B cell (primary cell): Measurements from ENCODE around the gene CADM2. TPM values are rescaled to one million over a fixed set of nuclear protein-coding genes. Genes with fewer than 3 reads are reported as not detected.

Source experiments
- ATAC-seq: fragments of 200-7000 bp; cut with Tn5 transposase; one replicate; pipeline ENCODE4 v1.10.0; 2021; ENCODE audit warnings: low read depth, mild to moderate bottlenecking, moderate number of reproducible peaks, moderate library complexity
- CTCF ChIA-PET: fragments of 350-600 bp; sonication (Branson Sonifier 250); formaldehyde crosslinking; loops from one replicate; lab custom pipeline; 2021; ENCODE audit warnings: antibody characterized with exemption, inconsistent platforms; lab: Charles Lee
- POLR2A ChIA-PET: fragments of 350-600 bp; sonication (Branson Sonifier 250); formaldehyde crosslinking; loops from one replicate; lab custom pipeline; 2021; ENCODE audit warnings: antibody characterized with exemption; lab: Charles Lee
- DNase-seq: peaks from one replicate; pipeline ENCODE4 v3.0.0; 2013
- H2AFZ ChIP-seq: 2 replicates; pipeline ENCODE4 v1.6.1; 2012; ENCODE audit warnings: mild to moderate bottlenecking, low read depth, low read length; ENCODE audit not compliant: insufficient read depth, poor library complexity, severe bottlenecking
- H3K27ac ChIP-seq, 2 donors: 1 replicate in 1 of 2; 2 replicates in 1 of 2; pipeline ENCODE4 v1.5.1; 2012 to 2013; ENCODE audit warnings: low read length in 2 of 2, mild to moderate bottlenecking in 2 of 2, moderate library complexity in 1 of 2
- H3K27me3 ChIP-seq, 4 experiments: fragments of 200-600 bp in 1 of 4; sonication (generic) in 1 of 4; replicated peaks in 1 of 4; 1 replicate in 2 of 4; 2 replicates in 2 of 4; pipeline versions ENCODE4 v1.6.1 to v1.7.0; 2013 to 2016; ENCODE audit warnings: low read length in 3 of 4, mild to moderate bottlenecking in 2 of 4, mixed read lengths in 1 of 4, moderate library complexity in 1 of 4; ENCODE audit not compliant: insufficient read depth in 4 of 4, control insufficient read depth in 3 of 4; ENCODE audit errors: control extremely low read depth in 1 of 4
- H3K36me3 ChIP-seq, 2 experiments: replicated peaks in 1 of 2; 1 replicate in 1 of 2; 2 replicates in 1 of 2; pipeline versions ENCODE4 v1.6.1 to v1.7.1; 2013; ENCODE audit warnings: low read length in 1 of 2; ENCODE audit not compliant: insufficient read depth in 2 of 2, control insufficient read depth in 1 of 2; ENCODE audit errors: control extremely low read depth in 1 of 2, extremely low read depth in 1 of 2
- H3K4me1 ChIP-seq, 2 donors: fragments of 200-600 bp in 1 of 2; sonication (generic) in 1 of 2; 1 replicate in 1 of 2; 2 replicates in 1 of 2; pipeline versions ENCODE4 v1.5.1 to v1.6.1; 2013 to 2017; ENCODE audit warnings: low read length in 2 of 2; ENCODE audit not compliant: control insufficient read depth in 2 of 2, insufficient read depth in 2 of 2
- H3K4me2 ChIP-seq: replicated peaks from 2 replicates; pipeline ENCODE3; 2012; ENCODE audit warnings: mild to moderate bottlenecking, low read depth, low read length; ENCODE audit not compliant: poor library complexity, severe bottlenecking
- H3K4me3 ChIP-seq, 5 experiments: fragments of 200-600 bp in 1 of 5; sonication (generic) in 1 of 5; 1 replicate in 3 of 5; 2 replicates in 2 of 5; pipeline versions ENCODE4 v1.5.1 to v1.7.0; 2011 to 2016; ENCODE audit warnings: low read length in 4 of 5, mild to moderate bottlenecking in 4 of 5, low read depth in 2 of 5, control low read depth in 1 of 5, moderate library complexity in 1 of 5; ENCODE audit not compliant: insufficient read depth in 1 of 5; ENCODE audit errors: control extremely low read depth in 1 of 5, extremely low read depth in 1 of 5
- H3K79me2 ChIP-seq: fragments of 200-600 bp; sonication (generic); one replicate; pipeline ENCODE4 v1.6.0; 2016; ENCODE audit warnings: low read length; ENCODE audit not compliant: control insufficient read depth, insufficient read depth
- H3K9ac ChIP-seq: fragments of 200-600 bp; sonication (generic); 2 replicates; pipeline ENCODE4 v1.6.1; 2017; ENCODE audit warnings: mild to moderate bottlenecking, low read length, moderate library complexity
- H3K9me3 ChIP-seq, 3 donors: one replicate each; pipeline versions ENCODE4 v1.6.1 to v1.7.1; 2013; ENCODE audit warnings: low read length in 2 of 3; ENCODE audit not compliant: control insufficient read depth in 2 of 3, insufficient read depth in 1 of 3; ENCODE audit errors: control extremely low read depth in 1 of 3
- H4K20me1 ChIP-seq: 2 replicates; pipeline ENCODE4 v1.6.0; 2012; ENCODE audit warnings: mild to moderate bottlenecking, low read length; ENCODE audit not compliant: insufficient read depth, control insufficient read depth, poor library complexity, severe bottlenecking
- H3K27ac Mint-ChIP-seq: one replicate; pipeline ENCODE4 v1.8.0; 2021; ENCODE audit warnings: mixed read lengths
- H3K27me3 Mint-ChIP-seq: one replicate; pipeline ENCODE4 v1.8.0; 2021; ENCODE audit warnings: mixed read lengths
- H3K4me1 Mint-ChIP-seq: one replicate; pipeline ENCODE4 v1.8.0; 2021; ENCODE audit warnings: mixed read lengths
- H3K4me3 Mint-ChIP-seq: one replicate; pipeline ENCODE4 v1.8.0; 2021; ENCODE audit warnings: mixed read lengths
- H3K9me3 Mint-ChIP-seq: one replicate; pipeline ENCODE4 v1.8.0; 2022; ENCODE audit warnings: mixed read lengths; ENCODE audit not compliant: insufficient read depth
- CTCF ChIP-seq: fragments of 200-600 bp; IDR thresholded peaks from one replicate; pipeline ENCODE4 v1.8.0; 2022; ENCODE audit warnings: antibody characterized with exemption, mild to moderate bottlenecking
- EZH2 ChIP-seq: IDR thresholded peaks from 2 replicates; pipeline ENCODE4 v1.6.1; 2012; ENCODE audit warnings: borderline replicate concordance, low read depth, mild to moderate bottlenecking, moderate library complexity, low read length; ENCODE audit not compliant: insufficient read depth, poor library complexity, severe bottlenecking
- WGBS: methylation state at CpG from one replicate; pipeline ENCODE4 v1.1.5; 2013; ENCODE audit warnings: missing lambda C conversion rate; ENCODE audit not compliant: insufficient coverage; 5-methylcytosine and 5-hydroxymethylcytosine counted together
- intact Hi-C: fragments of 100-400 bp; cut with micrococcal nuclease; formaldehyde crosslinking; loops from one replicate; pipeline ENCODE4 v1.10.0; 2022
- polyA plus RNA-seq: library from polyadenylated mRNA; depleted of rRNA; stranded (reverse); fragments of >200 nt; gene quantifications from 2 replicates; pipeline ENCODE4 v1.2.3, GENCODE V29; 2012
- total RNA-seq, 2 donors: library from RNA; stranded (reverse); fragments of 120-200 nt in 1 of 2; gene quantifications; 1 replicate in 1 of 2; 2 replicates in 1 of 2; pipeline versions ENCODE4 v1.2.3 to v1.2.4, GENCODE V29; 2013 to 2022

The CADM2 gene
- total and polyA plus RNA-seq, 2 donors (not counting 1 experiment from before 2014, with no cell fraction given), result 0.10 to 0.37 TPM

- H4K20me1 ChIP-seq, result no peaks in the 10 kb centered on the region
- H3K4me1 ChIP-seq, result no peaks in the 10 kb centered on the region
- Mint-ChIP-seq H3K4me1 (no peaks in the 10 kb centered on the region), H3K9me3 (no peaks in the 10 kb centered on the region), H3K27me3 (no peaks in the 10 kb centered on the region), H3K27ac (no peak overlapping the region), H3K4me3 (no peak overlapping the region)
- H3K36me3 ChIP-seq, result no peaks in the 10 kb centered on the region
- H3K4me2 ChIP-seq, result no peak overlapping the region
- CTCF ChIA-PET, result no interaction called here
- no peak overlapping the region for H3K4me3 ChIP-seq
- WGBS, result no CpG with 5 or more reads among the region's 1 CpG
- H3K79me2 ChIP-seq, result no peaks in the 10 kb centered on the region
- no peak overlapping the region for H3K9ac ChIP-seq
- DNase-seq (no peak), ATAC-seq (no peak)
- H3K27ac ChIP-seq, result no peak overlapping the region
- TF ChIP-seq EZH2 (no peak), CTCF (no peak)
- no peaks in the 10 kb centered on the region for H3K27me3 ChIP-seq
- no peaks in the 10 kb centered on the region for H3K9me3 ChIP-seq
- H2AFZ ChIP-seq, result no peak overlapping the region
- POLR2A ChIA-PET, result no interaction called here
- intact Hi-C loops, result no loop called here
Measured at GRCh38 chr3:85068911-85069310, 110.1 kb downstream of the CADM2 start.

- no peaks in the 10 kb centered on the region for H3K27me3 ChIP-seq
- ChIA-PET POLR2A (no interaction called here), CTCF (no interaction called here)
- Mint-ChIP-seq H3K9me3 (no peaks in the 10 kb centered on the region), H3K27me3 (no peaks in the 10 kb centered on the region), H3K27ac (no peak overlapping the region), H3K4me1 (no peaks in the 10 kb centered on the region), H3K4me3 (no peak overlapping the region)
- no peak overlapping the region for H3K4me2 ChIP-seq
- H3K36me3 ChIP-seq, result no peaks in the 10 kb centered on the region
- H4K20me1 ChIP-seq, result no peaks in the 10 kb centered on the region
- no peak for TF ChIP-seq CTCF
- TF ChIP-seq EZH2, result no peak
- DNase-seq, result no peak
- no peak for ATAC-seq
- no peak overlapping the region for H3K9ac ChIP-seq
- no peaks in the 10 kb centered on the region for H3K9me3 ChIP-seq
- H3K79me2 ChIP-seq, result no peaks in the 10 kb centered on the region
- H3K4me3 ChIP-seq, result no peak overlapping the region
- H2AFZ ChIP-seq, result no peak overlapping the region
- 91% methylated on average over 4 of the region's 5 CpGs for WGBS
- H3K4me1 ChIP-seq, result no peaks in the 10 kb centered on the region
- intact Hi-C loops, result no loop called here
- H3K27ac ChIP-seq, result no peak overlapping the region
Measured at GRCh38 chr3:85074003-85074402, 115.2 kb downstream of the CADM2 start.
